Natural killer cell (primary cell): ENCODE measurements around the gene GPR142. TPM values are rescaled to one million over a fixed set of nuclear protein-coding genes. Genes with fewer than 3 reads are reported as not detected.
A peak's percentile ranks its signal among the peaks of the same experiment; 100 is the strongest.

Experiments used
- ATAC-seq, 3 donors: fragments of 150-1000 bp in 2 of 3; fragments of 200-7000 bp in 1 of 3; cut with Tn5 transposase; 1 replicate in 1 of 3; 2 replicates in 2 of 3; pipeline ENCODE4 v1.10.0; 2021; ENCODE audit warnings: mild to moderate bottlenecking in 2 of 3, moderate library complexity in 2 of 3
- DNase-seq, 2 donors: peaks; one replicate each; pipeline versions ENCODE4 v3.0.0 to v3.0.0-alpha.2; 2013 to 2021; ENCODE audit warnings: mixed read lengths in 1 of 2
- H3K27ac ChIP-seq: one replicate; pipeline ENCODE4 v1.5.1; 2013; ENCODE audit warnings: mild to moderate bottlenecking, low read length
- H3K27me3 ChIP-seq: one replicate; pipeline ENCODE4 v1.6.1; 2013; ENCODE audit warnings: low read length; ENCODE audit not compliant: control insufficient read depth, insufficient read depth
- H3K36me3 ChIP-seq: one replicate; pipeline ENCODE4 v1.6.1; 2013; ENCODE audit warnings: low read length; ENCODE audit not compliant: control insufficient read depth, insufficient read depth
- H3K4me1 ChIP-seq: one replicate; pipeline ENCODE4 v1.6.1; 2013; ENCODE audit warnings: low read length; ENCODE audit not compliant: control insufficient read depth, insufficient read depth
- H3K4me3 ChIP-seq: one replicate; pipeline ENCODE4 v1.5.1; 2013; ENCODE audit warnings: low read length
- H3K9me3 ChIP-seq: one replicate; pipeline ENCODE4 v1.6.1; 2013; ENCODE audit warnings: low read length; ENCODE audit not compliant: control insufficient read depth, insufficient read depth
- H3K27ac Mint-ChIP-seq, 2 donors: one replicate each; pipeline ENCODE4 v1.8.0; 2022; ENCODE audit warnings: mild to moderate bottlenecking in 2 of 2, mixed read lengths in 2 of 2, moderate library complexity in 1 of 2
- H3K27me3 Mint-ChIP-seq, 2 donors: one replicate each; pipeline ENCODE4 v1.8.0; 2022; ENCODE audit warnings: low read depth in 2 of 2, mixed read lengths in 2 of 2
- H3K36me3 Mint-ChIP-seq: one replicate; pipeline ENCODE4 v1.8.0; 2022; ENCODE audit warnings: mixed read lengths
- H3K4me1 Mint-ChIP-seq, 2 donors: one replicate each; pipeline ENCODE4 v1.8.0; 2022; ENCODE audit warnings: mixed read lengths in 2 of 2
- H3K4me3 Mint-ChIP-seq: one replicate; pipeline ENCODE4 v1.8.0; 2022; ENCODE audit warnings: mild to moderate bottlenecking, moderate library complexity, mixed read lengths
- H3K9me3 Mint-ChIP-seq, 2 donors: one replicate each; pipeline ENCODE4 v1.8.0; 2022; ENCODE audit warnings: mixed read lengths in 2 of 2
- WGBS: methylation state at CpG from one replicate; pipeline ENCODE4 v1.1.7; 2013; ENCODE audit warnings: missing lambda C conversion rate; ENCODE audit not compliant: insufficient coverage; 5-methylcytosine and 5-hydroxymethylcytosine counted together
- intact Hi-C: fragments of 100-400 bp; cut with micrococcal nuclease; formaldehyde crosslinking; loops from one replicate; pipeline ENCODE4 v1.14.2; 2022
- total RNA-seq, 4 donors: library from RNA; stranded (reverse); fragments of 120-200 nt in 1 of 4; gene quantifications; one replicate each; pipeline versions ENCODE4 v1.2.3 to v1.2.4, GENCODE V29; 2013 to 2022
- TF ChIP-seq, protein P1 (sequence below): fragments of 200-600 bp; IDR thresholded peaks from one replicate; pipeline ENCODE4 v1.8.0; 2022; ENCODE audit warnings: antibody characterized with exemption

GPR142 gene
- total RNA-seq, 3 donors from 2014 or later (not counting 1 experiment from before 2014, with no cell fraction given) = not detected

DNA sequence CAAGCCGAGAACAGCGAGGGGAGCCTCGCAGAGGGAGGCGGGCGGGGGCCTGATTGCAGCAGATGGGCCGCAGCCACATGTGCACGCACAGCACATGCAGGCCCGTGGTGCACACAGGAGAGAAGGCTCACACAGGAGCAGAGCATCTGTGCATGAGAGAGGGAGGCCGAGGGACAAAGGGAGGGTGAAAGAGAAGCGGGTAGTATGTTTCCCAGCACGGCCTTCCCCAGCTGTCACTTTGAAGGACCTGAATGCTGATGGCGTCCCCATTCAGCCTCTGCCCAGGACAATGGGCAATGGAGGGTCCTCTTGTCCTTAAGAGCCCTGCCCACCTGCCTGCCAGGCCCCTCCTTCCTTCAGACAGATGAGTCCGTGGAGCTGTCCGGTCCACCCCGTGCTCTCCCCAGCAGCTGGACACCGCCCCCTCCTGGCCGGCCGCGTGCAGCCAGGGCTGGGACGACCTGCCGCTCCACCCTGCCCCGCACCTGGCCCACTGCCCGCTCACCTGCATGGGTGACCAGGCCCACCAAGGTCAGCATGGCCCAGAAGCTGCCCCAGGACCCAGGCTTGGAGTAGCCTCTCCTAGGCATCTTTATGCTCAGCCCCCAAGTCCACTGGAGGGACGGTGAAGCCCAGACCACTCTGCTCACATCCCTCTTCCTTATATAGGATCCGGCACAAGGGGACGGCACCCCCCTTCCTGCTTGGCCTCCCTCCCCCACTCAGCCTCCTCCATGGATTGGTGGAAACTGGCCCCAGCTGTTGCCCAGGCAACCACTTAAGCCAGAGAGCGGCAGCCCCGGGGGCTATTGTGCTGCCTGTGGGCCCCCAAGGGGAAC is 5.9 kb upstream of the GPR142 start, which contains the start of gene BTBD17:
TSS of gene BTBD17 (minus strand) at position 639 of the 839 bp plus-strand sequence. CDS start at position 590, 49 bp downstream.
- WGBS = 44% methylated on average over 28 of the region's 28 CpGs
- intact Hi-C loops = no loop called here
- Histone ChIP-seq H3K27me3 (peaks cover 18% of the 10 kb centered on the region), H3K4me1 (peaks cover 7% of the 10 kb centered on the region), H3K27ac (no peak within 1 kb of the TSS), H3K36me3 (no peaks in the 10 kb centered on the region), H3K9me3 (no peaks in the 10 kb centered on the region), H3K4me3 (no peak within 1 kb of the TSS)
- no peak within 1 kb of the TSS for H3K4me3 Mint-ChIP-seq
- no peaks in the 10 kb centered on the region for H3K36me3 Mint-ChIP-seq
- DNase-seq = peak; percentile 37 to 55
- ATAC-seq = peak in 2 of 3 donors; percentile 63 to 67
- H3K4me1 Mint-ChIP-seq = no peaks in the 10 kb centered on the region
- H3K9me3 Mint-ChIP-seq = no peaks in the 10 kb centered on the region
- TF ChIP-seq, protein P1, sequence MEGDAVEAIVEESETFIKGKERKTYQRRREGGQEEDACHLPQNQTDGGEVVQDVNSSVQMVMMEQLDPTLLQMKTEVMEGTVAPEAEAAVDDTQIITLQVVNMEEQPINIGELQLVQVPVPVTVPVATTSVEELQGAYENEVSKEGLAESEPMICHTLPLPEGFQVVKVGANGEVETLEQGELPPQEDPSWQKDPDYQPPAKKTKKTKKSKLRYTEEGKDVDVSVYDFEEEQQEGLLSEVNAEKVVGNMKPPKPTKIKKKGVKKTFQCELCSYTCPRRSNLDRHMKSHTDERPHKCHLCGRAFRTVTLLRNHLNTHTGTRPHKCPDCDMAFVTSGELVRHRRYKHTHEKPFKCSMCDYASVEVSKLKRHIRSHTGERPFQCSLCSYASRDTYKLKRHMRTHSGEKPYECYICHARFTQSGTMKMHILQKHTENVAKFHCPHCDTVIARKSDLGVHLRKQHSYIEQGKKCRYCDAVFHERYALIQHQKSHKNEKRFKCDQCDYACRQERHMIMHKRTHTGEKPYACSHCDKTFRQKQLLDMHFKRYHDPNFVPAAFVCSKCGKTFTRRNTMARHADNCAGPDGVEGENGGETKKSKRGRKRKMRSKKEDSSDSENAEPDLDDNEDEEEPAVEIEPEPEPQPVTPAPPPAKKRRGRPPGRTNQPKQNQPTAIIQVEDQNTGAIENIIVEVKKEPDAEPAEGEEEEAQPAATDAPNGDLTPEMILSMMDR = peak; percentile 39
- no peak within 1 kb of the TSS for H3K27ac Mint-ChIP-seq
- H3K27me3 Mint-ChIP-seq = peaks cover 16 to 27% of the 10 kb centered on the region in 2 donors

DNA sequence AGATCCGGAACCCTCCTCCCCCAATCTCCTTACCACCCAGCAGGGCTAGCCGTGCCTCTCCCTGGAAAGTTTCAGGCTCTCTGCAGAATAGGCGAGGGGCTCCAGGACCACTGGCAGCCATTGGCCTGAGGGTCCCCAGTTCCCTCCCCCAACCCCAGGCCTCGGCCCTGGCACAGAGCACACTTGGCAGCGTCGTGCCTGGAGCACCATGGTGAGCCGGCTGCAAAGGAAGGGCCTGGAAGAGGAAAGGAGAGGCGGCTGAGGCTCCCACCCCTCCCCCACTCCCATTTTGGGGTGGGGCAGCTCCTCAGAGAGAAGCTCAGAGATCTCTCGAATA is 5.3 kb upstream of the GPR142 start:
- H3K4me1 ChIP-seq = peaks cover 5% of the 10 kb centered on the region
- H3K27ac Mint-ChIP-seq = no peak overlapping the region
- 50% methylated on average over 8 of the region's 9 CpGs for WGBS
- no peaks in the 10 kb centered on the region for H3K9me3 Mint-ChIP-seq
- H3K36me3 Mint-ChIP-seq = no peaks in the 10 kb centered on the region
- peaks cover 16% of the 10 kb centered on the region for H3K27me3 ChIP-seq
- TF ChIP-seq, protein P1 = no peak
- no peak overlapping the region for H3K27ac ChIP-seq
- ATAC-seq (no peak), DNase-seq (no peak)
- H3K4me3 Mint-ChIP-seq = no peak overlapping the region
- H3K27me3 Mint-ChIP-seq = peaks cover 16 to 26% of the 10 kb centered on the region in 2 donors
- no peak overlapping the region for H3K4me3 ChIP-seq
- no peaks in the 10 kb centered on the region for H3K36me3 ChIP-seq
- H3K9me3 ChIP-seq = no peaks in the 10 kb centered on the region
- H3K4me1 Mint-ChIP-seq = no peaks in the 10 kb centered on the region
- intact Hi-C loops = no loop called here

DNA sequence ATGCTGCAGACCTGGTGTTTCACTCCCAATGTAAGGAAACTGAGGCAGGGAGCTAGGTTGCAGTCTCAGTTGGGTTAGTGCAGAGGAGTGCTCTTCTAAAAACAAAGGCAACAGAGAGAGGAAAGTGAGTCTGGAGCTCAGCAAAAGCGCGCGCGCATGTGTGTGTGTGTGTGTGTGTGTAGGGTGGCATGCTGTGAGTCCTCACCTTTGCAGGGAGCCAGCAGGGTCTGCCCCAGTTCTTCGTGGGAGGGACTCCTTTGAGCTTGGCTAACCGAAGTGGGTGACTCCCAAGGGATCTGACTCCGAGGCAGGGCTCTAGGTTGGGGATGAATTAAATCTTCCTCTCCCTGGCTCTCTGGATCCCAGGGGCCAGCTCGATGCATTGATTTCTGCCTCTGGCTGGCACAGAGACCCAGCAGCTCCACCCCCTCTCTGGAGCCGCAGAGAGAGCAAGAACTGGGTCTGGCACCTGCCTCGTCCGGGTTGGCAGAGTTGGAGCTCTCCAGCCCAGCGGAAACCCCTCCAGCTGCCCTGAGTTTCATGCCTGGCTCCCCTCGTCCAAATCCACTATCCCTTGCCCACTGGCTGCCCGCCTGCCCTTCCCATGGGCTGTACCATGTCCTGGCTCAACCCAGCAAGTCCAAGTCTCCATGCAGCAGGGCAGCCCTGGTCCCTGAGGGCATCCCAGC is 4.4 kb upstream of the GPR142 start:
- no peak overlapping the region for H3K4me3 Mint-ChIP-seq
- intact Hi-C loops = no loop called here
- WGBS = 76% methylated on average over 14 of the region's 14 CpGs
- no peak overlapping the region for H3K27ac Mint-ChIP-seq
- H3K9me3 Mint-ChIP-seq = no peaks in the 10 kb centered on the region
- Histone ChIP-seq H3K9me3 (no peaks in the 10 kb centered on the region), H3K27ac (no peak overlapping the region), H3K4me3 (no peak overlapping the region), H3K4me1 (peaks cover 1% of the 10 kb centered on the region), H3K27me3 (peaks cover 11% of the 10 kb centered on the region), H3K36me3 (no peaks in the 10 kb centered on the region)
- peaks cover 16 to 24% of the 10 kb centered on the region in 2 donors for H3K27me3 Mint-ChIP-seq
- TF ChIP-seq, protein P1 = no peak
- H3K36me3 Mint-ChIP-seq = no peaks in the 10 kb centered on the region
- DNase-seq = no peak
- peaks cover under 1% of the 10 kb centered on the region in 2 donors for H3K4me1 Mint-ChIP-seq
- ATAC-seq = no peak
